ENCODE data around the gene MCAM. TPM values are rescaled to one million over a fixed set of nuclear protein-coding genes. Genes with fewer than 3 reads are reported as not detected.
A peak's percentile ranks its signal among the peaks of the same experiment; 100 is the strongest.

The MCAM gene
- total and polyA plus RNA-seq, 7 donors = 2.1 to 1,033 (median 628) TPM

GRCh38 chr11:119322360-119322739, 5.4 kb upstream of the MCAM start:
- Histone ChIP-seq H3K27ac (peak overlapping the region; percentile 93 to 99 (median 96)), H3K9me3 (no peaks in the 10 kb centered on the region), H3K27me3 (no peaks in the 10 kb centered on the region), H3K4me1 (peaks cover 0 to 63% (median 57%) of the 10 kb centered on the region in 4 donors), H3K36me3 (no peaks in the 10 kb centered on the region), H3K4me3 (no peak overlapping the region)
- intact Hi-C loops (cut with DNase I) = loop anchor here (1.0 kb wide), 1 partner anchor 14 kb away; no protein-coding TSS in a partner anchor
- no peak for TF ChIP-seq CTCF (IDR thresholded peaks at IDR 0.05)
- no peak for TF ChIP-seq POLR2A (IDR thresholded peaks at IDR 0.05)
- no peak for TF ChIP-seq POLR2AphosphoS5 (IDR thresholded peaks at IDR 0.05)
- no peak for TF ChIP-seq EP300 (IDR thresholded peaks at IDR 0.05)
- 58 to 74% methylated on average over 6 of the region's 6 CpGs for WGBS, 2 donors
- no peak for DNase-seq

DNA sequence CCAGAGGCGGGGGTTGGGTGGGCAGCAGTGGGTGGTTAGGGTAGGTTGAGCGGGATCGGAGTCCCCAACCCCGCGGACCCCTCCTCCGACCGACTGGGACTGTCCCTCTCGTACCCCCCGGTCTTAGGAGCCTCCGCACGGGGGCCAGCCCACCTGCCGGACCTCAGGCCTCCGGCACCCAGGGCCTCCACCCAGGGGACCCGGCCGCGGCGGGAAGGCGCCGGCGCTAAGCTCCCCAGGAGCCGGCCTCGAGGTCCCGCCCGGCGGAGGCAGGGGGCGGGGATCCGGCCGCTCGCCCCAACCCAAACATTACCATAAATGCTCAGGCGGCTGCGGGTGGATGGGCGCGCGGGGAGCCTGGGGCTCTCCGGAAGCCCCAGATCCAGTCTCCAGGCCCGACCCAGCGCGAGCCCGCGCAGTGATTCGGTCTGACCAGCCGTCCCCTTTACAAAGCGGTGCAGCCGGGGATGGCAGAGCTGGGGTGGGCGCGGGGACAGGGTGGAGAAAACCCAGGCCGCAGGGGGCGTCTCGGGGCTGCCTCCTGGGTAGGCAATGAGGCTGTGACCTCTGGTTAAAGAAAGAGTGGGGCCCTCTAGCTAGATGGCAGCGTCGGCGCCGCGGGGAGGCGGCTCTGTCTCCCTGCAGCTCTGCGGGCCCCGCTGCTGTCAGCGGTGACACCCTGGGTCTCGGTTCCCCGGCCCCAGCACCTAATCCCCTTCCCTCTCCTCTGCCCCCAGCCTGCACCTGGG, 4.0 kb upstream of the MCAM start:
- Histone ChIP-seq H3K36me3 (no peaks in the 10 kb centered on the region), H3K4me3 (peak overlapping the region; percentile 44 to 53 (median 49)), H3K27ac (peak overlapping the region; percentile 93 to 99 (median 96)), H3K27me3 (no peaks in the 10 kb centered on the region), H3K4me1 (peaks cover 0 to 72% (median 62%) of the 10 kb centered on the region in 4 donors), H3K9me3 (no peaks in the 10 kb centered on the region)
- intact Hi-C loops (cut with DNase I) = loop anchor here (2.0 kb wide), 1 partner anchor 152 kb away; the partner anchor contains the start of gene NLRX1
- peak; percentile 73 to 87 for TF ChIP-seq POLR2A (IDR thresholded peaks at IDR 0.05)
- no peak for TF ChIP-seq CTCF (IDR thresholded peaks at IDR 0.05)
- peak; percentile 79 to 94 (median 88) for TF ChIP-seq POLR2AphosphoS5 (IDR thresholded peaks at IDR 0.05)
- no peak for TF ChIP-seq EP300 (IDR thresholded peaks at IDR 0.05)
- 2% methylated on average over 60 of the region's 60 CpGs for WGBS, 2 donors
- peak; percentile 92 for DNase-seq

DNA sequence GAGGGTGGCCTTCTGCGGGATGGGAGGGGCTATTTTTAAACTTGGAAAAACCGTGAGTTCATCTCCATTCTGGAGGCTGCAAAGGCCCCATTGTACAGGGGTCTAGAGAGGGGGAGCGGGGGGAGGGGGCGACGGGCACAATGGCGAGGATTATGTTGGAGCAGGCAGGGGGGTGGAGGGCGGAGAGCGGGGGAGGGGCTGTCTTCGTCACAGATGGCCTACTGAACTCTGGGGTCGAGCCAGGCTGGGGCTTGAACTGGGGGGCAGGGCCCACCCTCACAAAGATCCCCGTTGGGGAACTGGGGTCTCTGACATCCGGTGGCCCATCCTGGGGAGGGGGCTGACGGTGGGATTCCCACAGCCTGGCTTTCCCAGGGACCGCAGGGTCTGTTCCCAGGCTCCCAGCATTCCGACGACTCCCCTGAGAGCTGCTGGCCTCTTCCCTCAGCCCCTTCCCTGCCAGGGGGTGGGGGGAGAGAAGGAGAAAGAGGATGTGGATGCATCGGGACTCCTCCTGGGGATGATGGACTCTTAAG, 3.4 kb upstream of the MCAM start:
- no peaks in the 10 kb centered on the region for H3K36me3 ChIP-seq
- DNase-seq = peak; percentile 71
- H3K27me3 ChIP-seq = no peaks in the 10 kb centered on the region
- intact Hi-C loops (cut with DNase I) = loop anchor here (2.0 kb wide), 1 partner anchor 152 kb away; the partner anchor contains the start of gene NLRX1
- TF ChIP-seq POLR2A (IDR thresholded peaks at IDR 0.05) (no peak), EP300 (IDR thresholded peaks at IDR 0.05) (no peak), POLR2AphosphoS5 (IDR thresholded peaks at IDR 0.05) (no peak), CTCF (IDR thresholded peaks at IDR 0.05) (no peak)
- H3K4me3 ChIP-seq = peak overlapping the region; percentile 44 to 53 (median 49)
- WGBS, 2 donors = 39 to 46% methylated on average over 17 of the region's 17 CpGs
- peaks cover 0 to 77% (median 65%) of the 10 kb centered on the region in 4 donors for H3K4me1 ChIP-seq
- no peaks in the 10 kb centered on the region for H3K9me3 ChIP-seq
- peak overlapping the region; percentile 93 to 99 (median 96) for H3K27ac ChIP-seq

DNA sequence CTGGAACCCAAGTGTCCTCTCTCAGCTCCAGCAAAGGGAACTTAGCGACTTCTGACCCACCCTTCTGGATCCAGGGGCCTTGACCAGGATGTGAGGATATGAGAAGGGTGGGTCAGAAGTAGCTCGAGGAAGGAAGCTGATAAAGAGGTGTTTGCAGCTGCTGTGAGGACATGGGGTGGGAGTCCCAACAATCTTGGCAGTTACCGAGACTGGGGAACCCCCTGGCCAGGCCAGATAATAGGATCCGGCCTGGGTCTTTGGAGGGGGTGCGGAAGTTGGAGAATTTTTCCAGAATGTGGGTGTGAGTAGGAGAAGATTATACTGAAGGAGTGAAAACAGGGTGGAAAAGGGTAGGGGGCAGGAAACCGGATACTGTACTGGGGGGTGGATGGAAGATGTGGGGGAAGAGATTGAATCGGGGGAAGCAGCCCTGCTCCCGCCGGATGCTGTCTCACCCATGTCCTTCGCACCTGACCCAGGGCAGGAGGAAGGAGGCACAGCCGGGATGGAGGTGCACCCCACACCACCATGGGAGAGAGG, 2.8 kb upstream of the MCAM start:
- 54 to 61% methylated on average over 11 of the region's 11 CpGs for WGBS, 2 donors

More for the DNA sequence above, 2.8 kb upstream of the MCAM start:
- peaks cover 0 to 82% (median 71%) of the 10 kb centered on the region in 4 donors for H3K4me1 ChIP-seq
- no peaks in the 10 kb centered on the region for H3K27me3 ChIP-seq
- H3K9me3 ChIP-seq = no peaks in the 10 kb centered on the region
- TF ChIP-seq CTCF (IDR thresholded peaks at IDR 0.05) = no peak
- no peak for TF ChIP-seq POLR2AphosphoS5 (IDR thresholded peaks at IDR 0.05)
- H3K4me3 ChIP-seq = no peak overlapping the region
- H3K36me3 ChIP-seq = peaks cover 0 to 3% (median 1%) of the 10 kb centered on the region in 4 donors
- no peak for DNase-seq
- intact Hi-C loops (cut with DNase I) = loop anchor here (2.0 kb wide), 1 partner anchor 151 kb away; the partner anchor contains the start of gene NLRX1
- peak overlapping the region; percentile 93 to 99 (median 96) for H3K27ac ChIP-seq
